Activated T-helper 1 cell treated with anti-CD3 and anti-CD28 coated beads, Interleukin-12 subunit alpha, Interleukin-12 subunit beta, Interleukin-2, Interleukin-4 antibody, amounts not matched to agents 30 ng/mL and 10 ng/mL and 1 ng/mL, durations not matched to agents 14 hours and 24 hours and 36 hours (primary cell): ENCODE data around the gene ZFYVE27. TPM values are rescaled to one million over a fixed set of nuclear protein-coding genes. Genes with fewer than 3 reads are reported as not detected.

ENCODE experiments used
- DNase-seq: peaks from one replicate; pipeline ENCODE4 v3.0.0; 2021; ENCODE audit warnings: low spot score
- H3K27ac Mint-ChIP-seq: one replicate; pipeline ENCODE4 v1.8.0; 2021; ENCODE audit warnings: mild to moderate bottlenecking, mixed read lengths
- H3K27me3 Mint-ChIP-seq: one replicate; pipeline ENCODE4 v1.8.0; 2022; ENCODE audit warnings: mild to moderate bottlenecking, moderate library complexity, mixed read lengths; ENCODE audit not compliant: insufficient read depth
- H3K36me3 Mint-ChIP-seq: one replicate; pipeline ENCODE4 v1.8.0; 2021; ENCODE audit warnings: low read depth, mixed read lengths
- H3K4me1 Mint-ChIP-seq: one replicate; pipeline ENCODE4 v1.8.0; 2021; ENCODE audit warnings: low read depth, mixed read lengths
- H3K4me3 Mint-ChIP-seq: one replicate; pipeline ENCODE4 v1.8.0; 2021; ENCODE audit warnings: mild to moderate bottlenecking, moderate library complexity, mixed read lengths
- H3K9me3 Mint-ChIP-seq: one replicate; pipeline ENCODE4 v1.8.0; 2021; ENCODE audit warnings: mixed read lengths
- intact Hi-C: fragments of 100-400 bp; cut with micrococcal nuclease; formaldehyde crosslinking; loops from one replicate; pipeline ENCODE4 v1.15.1; 2024
- total RNA-seq: library from RNA; stranded (reverse); gene quantifications from 2 replicates; pipeline ENCODE4 v1.2.3, GENCODE V29; 2022

Gene ZFYVE27
- total RNA-seq, 1 donor from 2014 or later, result 41.7 TPM

DNA sequence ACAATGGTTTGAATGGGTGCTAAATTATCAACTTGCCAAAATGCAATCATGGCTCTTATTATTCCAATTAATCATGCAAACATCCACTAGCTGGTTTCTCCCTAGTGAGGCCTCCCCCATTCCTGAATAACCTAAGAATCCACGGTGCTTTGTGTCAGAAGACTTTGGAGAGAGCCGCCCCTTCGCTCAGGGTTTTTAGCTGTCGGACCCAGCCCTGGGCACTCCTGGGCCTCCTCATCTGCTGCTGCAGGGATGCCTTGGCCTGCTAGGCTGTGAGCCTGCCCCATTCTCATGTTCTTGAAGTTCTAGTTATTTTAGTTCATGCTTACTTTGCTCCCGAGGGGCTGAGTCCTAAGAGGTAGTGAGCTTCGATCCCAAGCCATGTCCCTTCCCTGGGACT lies 69.0 kb downstream of the ZFYVE27 start:
- peaks cover 11% of the 10 kb centered on the region for H3K27me3 Mint-ChIP-seq
- no peak overlapping the region for H3K27ac Mint-ChIP-seq
- no peak overlapping the region for H3K4me3 Mint-ChIP-seq
- intact Hi-C loops, result no loop called here
- H3K4me1 Mint-ChIP-seq, result no peaks in the 10 kb centered on the region
- H3K36me3 Mint-ChIP-seq, result no peaks in the 10 kb centered on the region
- DNase-seq, result no peak
- no peaks in the 10 kb centered on the region for H3K9me3 Mint-ChIP-seq

DNA sequence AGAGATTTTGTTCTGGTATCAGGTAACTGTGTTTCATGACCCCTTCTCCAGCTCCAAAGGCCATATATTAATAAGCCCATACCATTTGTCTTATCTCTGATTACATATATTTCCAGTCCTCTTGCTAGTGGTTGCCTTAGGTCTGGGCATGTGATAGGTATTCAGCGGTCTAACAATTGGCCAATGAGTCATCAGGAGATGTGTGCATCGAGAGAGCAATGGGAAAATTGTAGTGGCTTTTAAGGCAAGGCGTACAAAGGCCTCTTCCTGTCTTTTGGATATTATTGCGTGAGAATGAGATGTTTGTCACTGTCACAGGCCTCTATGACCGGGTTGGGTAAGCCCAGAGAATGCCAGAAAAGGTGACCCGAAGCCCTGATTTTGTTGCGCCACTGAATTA lies 73.5 kb downstream of the ZFYVE27 start:
- H3K4me1 Mint-ChIP-seq, result no peaks in the 10 kb centered on the region
- H3K27ac Mint-ChIP-seq, result no peak overlapping the region
- peaks cover 7% of the 10 kb centered on the region for H3K27me3 Mint-ChIP-seq
- no peak overlapping the region for H3K4me3 Mint-ChIP-seq
- no peak for DNase-seq
- no peaks in the 10 kb centered on the region for H3K9me3 Mint-ChIP-seq
- intact Hi-C loops, result no loop called here
- no peaks in the 10 kb centered on the region for H3K36me3 Mint-ChIP-seq

Other genes starting within 250 kb of the ZFYVE27 start
- 91.8 and 93.2 TPM in 2 replicates for gene MMS19, start 238.7 kb upstream of the ZFYVE27 start, total RNA-seq
- 1.7 and 1.8 TPM in 2 replicates for gene UBTD1, start 238.2 kb upstream of the ZFYVE27 start, total RNA-seq
- not detected in 2 replicates for gene ANKRD2, start 164.3 kb upstream of the ZFYVE27 start, total RNA-seq
- not detected in 2 replicates for gene HOGA1, start 152.7 kb upstream of the ZFYVE27 start, total RNA-seq
- not detected in 2 replicates for gene C10orf62, start 147.4 kb upstream of the ZFYVE27 start, total RNA-seq
- gene MORN4, start 103.6 kb upstream of the ZFYVE27 start, total RNA-seq, result 1.9 TPM in 2 replicates
- 19.3 and 19.7 TPM in 2 replicates for gene PI4K2A, start 96.5 kb upstream of the ZFYVE27 start, total RNA-seq
- gene AVPI1, start 49.9 kb upstream of the ZFYVE27 start, total RNA-seq, result 0.66 and 0.93 TPM in 2 replicates
- gene MARVELD1, start 23.4 kb upstream of the ZFYVE27 start, total RNA-seq, result 3.0 and 3.4 TPM in 2 replicates
- not detected in 2 replicates for gene SFRP5, start 34.9 kb downstream of the ZFYVE27 start, total RNA-seq
- 0.26 and 0.29 TPM in 2 replicates for gene GOLGA7B, start 112.7 kb downstream of the ZFYVE27 start, total RNA-seq